HG03045 (cell line): Measurements from ENCODE around the gene ZBTB9.

Source experiments
- ATAC-seq: cut with Tn5 transposase; IDR thresholded peaks from one replicate; pipeline ENCODE4 v1.9.1; 2021; ENCODE audit warnings: mild to moderate bottlenecking, moderate library complexity; ENCODE audit not compliant: unreplicated experiment

ZBTB9 gene

DNA sequence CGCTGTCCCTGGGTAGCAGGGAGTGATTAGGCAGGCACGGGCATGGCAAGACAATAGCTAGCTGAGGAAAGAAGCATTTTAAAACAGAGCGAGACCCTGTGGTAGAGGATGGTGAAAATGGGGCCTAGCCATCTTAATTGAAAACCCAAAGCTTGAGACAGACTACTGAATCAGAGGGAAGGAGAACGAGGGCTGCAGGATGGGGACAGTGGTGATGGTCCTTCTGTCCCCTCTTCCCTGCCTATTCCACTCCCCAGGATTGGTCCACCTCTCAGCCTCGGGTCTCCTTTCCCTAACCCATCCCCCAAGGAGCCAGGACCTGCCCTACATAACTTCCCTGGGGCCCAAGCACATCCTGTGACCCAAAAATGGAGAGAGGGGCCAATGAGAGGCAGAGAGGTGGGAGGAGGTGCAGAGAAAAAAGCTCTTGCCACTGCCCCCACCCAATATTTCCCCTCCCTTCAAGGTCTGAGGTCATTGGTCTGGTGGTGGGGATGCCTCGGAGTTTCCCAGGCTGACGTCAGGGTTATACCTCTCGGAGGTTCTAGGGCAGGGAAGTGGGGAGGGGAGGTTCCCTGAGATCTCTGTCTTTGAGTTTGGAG, 35.6 kb upstream of the ZBTB9 start:
- no peak for ATAC-seq

DNA sequence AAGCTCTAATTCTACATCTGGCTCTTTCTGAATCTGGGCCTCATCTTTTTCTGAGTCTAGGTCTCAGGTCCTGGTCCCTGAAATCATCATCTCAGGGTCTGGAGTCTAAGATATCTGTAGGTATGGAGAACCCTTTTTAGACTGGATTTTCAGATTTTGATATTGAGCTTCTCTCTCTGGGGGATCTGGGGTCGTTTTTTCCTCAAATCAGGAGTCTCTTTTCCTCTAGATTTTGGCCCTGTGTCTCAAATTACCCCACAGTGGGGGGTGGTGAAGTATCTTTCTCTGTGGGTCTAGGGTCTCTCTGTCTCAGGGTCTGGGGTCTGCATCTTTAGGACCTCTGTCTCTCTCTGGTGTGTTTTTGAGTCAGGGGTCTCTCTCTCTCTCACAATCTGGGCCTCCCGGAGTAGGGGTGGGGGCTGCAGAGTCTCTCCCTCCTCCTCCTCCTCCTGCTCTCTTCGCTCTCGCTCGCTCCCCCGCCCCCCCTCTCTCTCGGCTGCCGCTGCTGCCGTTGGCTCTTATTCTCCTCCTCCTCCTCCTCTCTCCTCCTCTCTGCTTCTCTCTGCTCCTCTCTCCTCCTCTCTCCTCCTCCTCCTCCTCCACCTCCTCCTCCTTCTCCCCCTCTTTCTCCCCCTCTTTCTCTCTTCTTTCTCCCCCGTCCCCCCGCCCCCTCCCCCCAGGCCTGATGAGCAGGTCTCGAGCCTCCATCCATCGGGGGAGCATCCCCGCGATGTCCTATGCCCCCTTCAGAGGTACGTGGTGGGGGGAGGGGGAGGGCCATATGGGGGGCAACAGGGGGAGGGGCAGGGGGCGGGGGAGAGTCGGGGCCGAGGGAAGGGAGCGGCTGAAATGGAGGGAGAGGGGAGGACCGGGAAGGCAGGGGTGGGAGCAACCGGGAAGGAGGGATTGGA, 34.5 kb upstream of the ZBTB9 start, which contains the start of gene SYNGAP1:
Gene SYNGAP1 (plus strand): TSS at position 486 of the 911 bp plus-strand sequence. CDS start 200 bp downstream, at position 686.
- no peak for ATAC-seq

DNA sequence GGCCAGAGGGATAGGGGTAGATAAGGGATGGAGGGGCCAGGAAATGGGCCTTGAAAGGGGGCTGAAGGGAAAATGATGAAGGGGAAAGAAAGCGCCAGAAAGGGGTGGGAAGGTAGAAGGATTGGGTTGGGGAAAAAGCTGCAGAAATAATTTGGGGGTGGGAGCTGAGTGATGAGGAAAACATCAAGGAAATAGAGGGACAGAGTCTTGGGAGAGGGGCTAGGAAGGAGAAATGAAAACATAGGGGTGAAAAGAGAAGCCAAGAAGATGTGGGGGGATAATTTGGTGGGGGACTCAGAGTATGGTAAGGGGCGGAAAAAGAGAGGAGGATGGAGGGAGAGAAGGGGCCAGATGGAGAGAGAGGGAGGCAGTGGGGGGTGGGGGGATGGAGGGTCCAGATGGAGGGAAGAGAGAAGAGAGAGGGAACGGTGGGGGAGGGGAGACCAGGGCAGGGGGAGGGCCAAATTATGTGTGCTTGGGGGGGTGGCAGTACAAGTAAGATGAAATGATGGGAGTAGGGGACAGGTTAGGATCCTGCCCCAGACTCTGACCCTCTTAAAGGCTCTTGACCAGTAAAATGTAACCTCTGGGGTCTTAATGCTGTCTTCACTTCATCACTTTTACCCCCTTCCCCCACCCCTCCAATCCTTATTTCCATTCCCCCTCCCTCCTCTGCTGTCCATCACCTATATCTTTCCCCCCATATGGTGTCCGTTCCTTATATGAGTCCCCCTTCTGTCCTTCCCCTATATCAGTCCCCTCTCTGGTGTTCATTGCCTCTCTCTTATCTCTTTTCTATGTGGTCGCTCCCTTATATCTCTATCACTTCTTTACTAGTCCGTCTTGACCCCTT, 33.7 kb upstream of the ZBTB9 start:
- ATAC-seq, result no peak

DNA sequence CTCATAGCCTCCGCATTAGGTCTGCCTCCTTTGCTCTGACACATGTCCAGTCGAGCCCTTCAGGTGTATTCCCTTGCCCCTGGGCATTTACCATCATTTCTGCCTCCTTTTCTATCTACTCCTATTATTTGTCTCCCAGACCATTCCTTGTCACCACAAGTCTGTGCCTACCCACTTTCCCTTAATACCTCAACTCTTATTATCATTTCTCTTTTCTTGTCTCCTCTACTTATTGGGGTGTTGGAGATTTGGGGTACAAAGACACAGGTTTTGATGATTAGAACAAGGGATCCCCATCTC, 33.1 kb upstream of the ZBTB9 start:
- ATAC-seq, result no peak

DNA sequence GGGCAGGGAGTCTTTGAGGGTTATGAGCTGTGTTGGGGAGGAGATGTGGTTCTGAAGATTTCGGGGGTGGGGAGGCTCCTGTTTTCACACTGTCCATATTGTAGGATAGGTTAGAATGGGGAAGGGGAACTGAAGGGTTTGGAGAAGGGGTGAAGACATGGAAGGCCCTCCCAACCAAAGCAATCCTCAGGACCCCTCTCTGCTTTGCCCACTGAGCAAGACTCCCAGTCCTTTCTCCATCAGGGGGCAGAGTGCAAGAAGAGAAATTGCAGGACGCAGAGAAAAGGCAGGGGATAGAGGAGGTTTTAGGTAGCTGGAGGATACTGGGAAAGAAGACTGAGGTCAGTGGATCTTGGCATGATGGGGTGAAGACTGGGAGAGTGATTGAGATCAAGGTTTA, 30.6 kb upstream of the ZBTB9 start:
- no peak for ATAC-seq

DNA sequence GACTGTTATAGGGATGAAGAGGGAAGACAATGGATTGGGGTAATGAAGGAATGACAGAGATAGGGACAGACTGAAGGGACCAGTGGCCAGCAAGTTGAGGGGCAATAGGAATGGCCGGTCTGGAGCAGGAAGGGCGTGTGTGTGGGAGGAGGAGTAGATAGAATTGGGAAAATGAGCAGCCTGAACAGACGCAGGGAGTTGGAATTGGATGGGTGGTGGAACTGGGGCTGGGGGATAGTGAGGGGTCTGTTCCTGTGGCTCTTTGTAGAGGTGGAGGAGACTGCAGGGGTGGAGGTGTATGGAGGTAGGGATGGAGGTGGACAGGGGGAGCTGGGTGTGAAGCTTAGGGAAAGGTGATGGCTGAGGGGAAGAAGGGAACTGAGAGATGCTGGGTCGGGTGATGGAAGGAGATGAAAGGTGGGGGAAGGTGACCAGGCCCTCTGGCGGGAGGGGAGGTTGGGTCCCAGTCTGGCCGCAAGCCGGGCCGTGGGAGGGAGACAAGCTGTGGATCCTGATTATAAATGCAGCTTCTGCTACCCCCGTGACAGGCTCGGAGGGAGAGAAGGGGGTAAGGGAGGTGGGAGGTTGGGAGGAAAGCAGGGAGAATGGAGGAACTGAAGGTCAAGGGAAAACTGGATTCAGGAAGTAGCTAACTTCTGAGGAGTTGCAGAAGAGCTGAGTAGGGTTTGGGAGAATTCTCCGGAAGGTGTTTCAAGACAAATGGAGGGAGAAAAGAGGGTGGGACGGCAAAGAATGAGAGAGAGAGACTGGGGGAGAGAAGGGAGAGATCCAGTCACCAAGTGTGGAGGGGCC, 29.3 kb upstream of the ZBTB9 start:
- no peak for ATAC-seq

DNA sequence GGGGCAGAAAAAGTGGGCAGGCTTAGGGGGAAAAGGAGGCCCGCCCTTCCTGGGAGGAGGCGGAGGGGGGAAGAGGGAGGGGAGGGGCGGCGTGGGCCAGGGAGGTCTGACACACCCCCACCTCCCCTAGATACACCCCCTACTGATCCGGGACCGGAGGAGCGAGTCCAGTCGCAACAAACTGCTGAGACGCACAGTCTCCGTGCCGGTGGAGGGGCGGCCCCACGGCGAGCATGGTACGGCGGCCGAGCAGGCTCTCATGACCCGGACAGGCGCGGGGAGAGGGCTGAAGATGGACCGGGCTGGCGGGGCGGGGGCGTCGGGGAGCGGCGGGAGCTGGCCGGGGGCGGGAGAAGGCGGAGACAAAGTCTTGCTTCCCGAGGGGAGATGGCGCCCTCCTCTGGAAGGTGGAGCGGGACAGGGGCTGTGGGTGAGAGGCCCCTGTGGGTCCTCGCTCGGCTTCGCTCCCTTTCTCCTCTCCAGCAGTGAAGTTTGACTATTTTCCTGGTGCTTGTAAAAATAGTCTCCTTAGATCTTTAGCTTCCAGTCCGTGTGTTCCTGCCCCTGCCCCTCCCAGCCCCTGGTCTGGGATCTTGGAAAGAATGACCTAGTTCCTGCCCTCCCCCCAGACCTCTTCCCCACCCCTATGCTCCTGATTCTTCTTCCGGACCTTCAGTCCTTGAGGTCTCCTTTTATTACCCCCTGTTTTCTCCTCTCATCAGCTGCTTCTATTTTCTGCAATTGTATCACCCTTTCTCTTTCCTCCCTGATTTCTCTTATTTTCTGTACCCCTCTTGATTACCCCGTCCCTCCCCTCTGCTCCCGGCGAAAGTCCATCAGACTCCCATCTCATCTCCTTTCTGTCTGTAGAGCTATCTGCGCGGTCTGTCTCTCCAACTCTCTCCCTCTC, 28.5 kb upstream of the ZBTB9 start:
- ATAC-seq, result peak; percentile 49

DNA sequence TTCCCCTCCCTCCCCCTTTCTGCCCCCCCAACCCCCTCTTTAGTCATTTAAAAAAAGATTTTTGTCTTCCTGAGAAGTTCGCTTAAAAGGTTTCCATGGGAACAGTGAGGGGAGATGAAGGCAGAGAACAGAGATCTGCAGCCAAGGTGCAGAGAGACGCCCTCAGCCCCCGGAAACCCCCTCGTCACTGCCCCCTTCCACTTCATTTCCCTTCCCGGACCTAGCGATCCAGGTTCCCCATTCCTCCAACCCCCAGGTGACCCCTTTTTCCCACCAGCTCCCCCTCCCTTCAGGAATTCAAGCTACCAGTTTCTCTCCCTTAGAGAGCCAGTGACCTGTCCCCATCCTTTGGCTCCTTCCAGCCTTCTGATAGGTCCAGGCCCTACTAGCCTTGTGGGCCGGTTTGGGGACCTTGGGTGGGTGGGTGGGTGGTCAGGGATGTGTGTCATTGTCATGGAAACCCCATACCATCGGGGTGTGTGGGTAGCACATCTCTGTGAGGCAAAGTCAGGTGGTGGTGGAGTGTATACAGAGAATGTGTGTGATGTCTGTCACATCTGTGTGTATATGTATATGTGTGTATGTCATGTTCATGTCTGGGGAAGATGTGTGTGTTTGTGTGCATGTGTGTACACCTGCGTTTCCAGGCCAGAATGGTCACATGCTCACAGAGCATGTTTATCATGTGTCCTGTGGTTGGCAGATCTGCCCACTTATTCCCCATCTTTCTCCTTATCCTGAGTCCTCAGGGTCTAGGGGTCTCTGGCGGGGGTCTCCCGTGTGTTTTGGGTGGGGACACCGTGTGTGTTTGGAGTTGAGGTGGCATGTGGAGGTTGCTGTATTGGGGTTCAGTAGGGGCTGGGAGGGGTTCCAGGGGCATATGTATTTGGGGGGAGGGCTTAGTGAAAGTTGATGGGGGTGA, 27.5 kb upstream of the ZBTB9 start:
- ATAC-seq, result no peak

DNA sequence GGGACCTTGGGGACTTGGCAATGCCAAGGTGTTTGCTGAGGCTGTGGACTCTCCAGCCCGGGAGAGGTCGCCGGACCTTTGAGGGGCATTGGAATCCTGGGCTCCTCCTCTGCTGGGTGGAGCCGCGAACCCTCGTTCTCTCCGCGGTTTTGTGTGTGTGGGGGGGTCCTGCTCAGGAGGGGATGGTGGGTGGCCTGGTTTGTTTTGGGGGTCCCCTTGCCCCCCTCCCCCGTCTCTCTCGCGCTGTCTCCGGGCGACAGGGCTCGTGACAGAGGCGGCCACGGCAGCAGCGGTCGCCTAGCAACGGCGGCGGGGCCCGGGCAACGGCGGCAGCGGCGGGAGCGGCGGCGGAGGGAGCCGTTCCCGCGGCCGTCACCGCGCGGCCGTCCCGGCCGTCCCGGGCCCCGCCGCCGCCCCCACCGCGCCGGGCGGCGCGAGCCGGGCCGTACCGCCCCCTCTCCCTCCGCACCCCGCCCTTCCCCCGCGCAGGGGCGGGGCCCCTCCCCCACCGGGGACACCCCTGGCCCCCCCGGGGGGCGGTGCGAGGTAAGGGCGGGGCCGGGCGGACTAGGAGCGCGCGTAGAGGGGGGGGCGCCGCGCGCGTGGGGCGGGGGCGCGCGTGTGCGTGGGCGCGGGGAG, 26.7 kb upstream of the ZBTB9 start:
- ATAC-seq, result no peak

DNA sequence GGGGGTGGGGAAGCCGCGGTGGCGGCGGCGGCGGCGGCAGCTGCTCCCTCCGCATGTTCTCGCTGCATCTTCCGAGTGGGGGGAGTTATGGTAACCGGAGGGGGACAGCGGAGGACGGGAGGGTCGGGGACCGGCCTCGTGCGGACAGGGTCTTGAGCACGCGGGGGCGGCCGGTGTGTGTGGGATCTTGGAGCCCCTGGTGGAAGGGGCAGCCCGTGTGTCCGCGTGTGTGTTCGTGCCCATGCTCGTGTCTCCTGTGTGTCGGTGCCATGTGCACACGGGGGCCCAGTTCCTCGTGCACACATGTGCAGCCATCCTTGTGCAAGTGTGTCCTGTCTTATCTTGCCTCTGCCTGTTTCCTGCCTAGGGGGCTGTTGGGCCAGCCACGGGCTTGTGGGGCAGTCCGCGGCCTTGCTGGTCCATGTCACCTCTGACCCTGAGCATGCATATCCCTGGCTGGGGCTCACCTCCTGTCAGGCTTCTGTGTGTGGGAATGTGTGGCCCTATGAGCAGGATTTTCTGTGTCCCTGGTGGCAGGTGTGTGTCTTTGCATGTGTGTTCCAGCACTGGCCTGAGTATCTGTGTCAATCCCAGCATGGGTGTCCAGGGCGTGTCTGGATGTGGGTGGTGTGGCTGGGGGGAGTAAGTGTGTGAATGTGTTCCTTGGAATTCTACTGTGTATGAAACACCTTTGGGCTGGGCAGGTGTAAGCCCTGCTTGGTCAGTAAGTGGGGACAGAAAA, 26.0 kb upstream of the ZBTB9 start:
- ATAC-seq, result no peak

DNA sequence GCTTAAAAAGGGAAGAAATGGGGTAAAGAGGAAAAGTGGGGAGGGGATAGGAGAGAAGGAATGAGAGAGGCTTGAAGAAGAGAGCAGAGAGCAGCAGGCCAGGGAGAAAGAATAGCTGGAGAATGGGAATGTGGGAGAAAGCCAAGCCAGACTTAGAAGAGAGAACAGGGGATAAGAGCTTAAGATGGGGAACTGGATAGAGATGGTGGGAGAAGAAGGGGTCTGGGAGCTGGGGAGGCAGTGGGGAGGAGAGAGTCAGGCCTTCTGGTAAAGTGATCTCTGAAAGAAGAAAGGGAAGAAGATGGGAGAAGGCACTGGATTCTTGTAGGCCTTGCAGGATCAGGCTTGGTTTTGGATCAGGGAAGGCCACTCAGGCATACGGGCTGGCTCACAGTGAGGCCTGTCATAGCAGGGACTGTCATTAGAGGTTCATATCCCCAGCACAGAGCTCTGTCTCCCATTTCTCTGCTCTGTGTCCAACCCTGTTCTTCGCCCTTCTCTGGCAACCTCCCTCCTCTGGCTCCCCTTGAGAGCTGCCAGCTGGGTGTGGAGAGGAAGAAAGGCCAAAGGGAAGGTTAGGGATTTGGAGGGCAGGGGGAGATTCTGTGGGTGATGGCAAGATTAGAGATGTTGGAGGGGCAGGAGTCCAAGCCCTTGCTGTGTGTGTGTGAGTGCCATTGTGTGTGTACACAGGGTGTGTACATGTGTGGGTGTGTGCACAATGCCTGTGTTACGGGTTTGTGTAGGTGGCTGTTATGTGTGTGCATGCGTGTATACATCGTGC, 25.2 kb upstream of the ZBTB9 start:
- no peak for ATAC-seq

DNA sequence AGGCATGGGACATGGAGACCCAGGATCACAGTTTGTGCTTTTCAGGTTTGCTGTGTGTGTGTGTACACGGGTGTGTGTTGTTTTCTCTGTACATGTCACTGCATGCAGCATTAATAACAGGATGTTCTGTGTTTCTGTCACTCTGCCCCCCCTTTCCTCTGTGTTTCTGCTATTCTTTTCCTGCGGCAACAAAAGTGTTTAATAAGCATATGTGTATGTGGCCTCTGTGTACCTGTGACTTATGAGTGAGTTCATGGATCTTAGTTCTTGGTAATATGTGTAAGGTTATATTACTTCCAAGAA, 24.7 kb upstream of the ZBTB9 start:
- no peak for ATAC-seq

DNA sequence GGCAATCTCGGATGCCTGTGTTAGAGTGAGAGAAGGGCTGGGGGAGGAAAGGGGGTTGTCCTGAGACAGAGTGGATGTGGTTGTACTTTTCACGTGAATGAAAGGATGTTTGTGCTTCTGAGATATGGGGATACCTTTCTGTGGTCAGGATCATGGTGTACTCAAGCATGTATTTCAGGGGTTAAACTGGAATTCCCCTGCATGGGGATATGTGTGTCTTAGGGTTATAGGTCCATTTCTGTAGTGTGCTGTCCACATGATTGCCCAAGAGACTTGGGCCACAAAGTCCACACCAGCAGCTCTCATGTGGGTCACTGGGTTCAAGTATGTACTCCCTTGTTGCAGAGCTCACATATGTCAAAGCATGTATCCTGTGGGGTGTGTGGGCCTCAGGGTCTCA, 24.0 kb upstream of the ZBTB9 start:
- no peak for ATAC-seq

DNA sequence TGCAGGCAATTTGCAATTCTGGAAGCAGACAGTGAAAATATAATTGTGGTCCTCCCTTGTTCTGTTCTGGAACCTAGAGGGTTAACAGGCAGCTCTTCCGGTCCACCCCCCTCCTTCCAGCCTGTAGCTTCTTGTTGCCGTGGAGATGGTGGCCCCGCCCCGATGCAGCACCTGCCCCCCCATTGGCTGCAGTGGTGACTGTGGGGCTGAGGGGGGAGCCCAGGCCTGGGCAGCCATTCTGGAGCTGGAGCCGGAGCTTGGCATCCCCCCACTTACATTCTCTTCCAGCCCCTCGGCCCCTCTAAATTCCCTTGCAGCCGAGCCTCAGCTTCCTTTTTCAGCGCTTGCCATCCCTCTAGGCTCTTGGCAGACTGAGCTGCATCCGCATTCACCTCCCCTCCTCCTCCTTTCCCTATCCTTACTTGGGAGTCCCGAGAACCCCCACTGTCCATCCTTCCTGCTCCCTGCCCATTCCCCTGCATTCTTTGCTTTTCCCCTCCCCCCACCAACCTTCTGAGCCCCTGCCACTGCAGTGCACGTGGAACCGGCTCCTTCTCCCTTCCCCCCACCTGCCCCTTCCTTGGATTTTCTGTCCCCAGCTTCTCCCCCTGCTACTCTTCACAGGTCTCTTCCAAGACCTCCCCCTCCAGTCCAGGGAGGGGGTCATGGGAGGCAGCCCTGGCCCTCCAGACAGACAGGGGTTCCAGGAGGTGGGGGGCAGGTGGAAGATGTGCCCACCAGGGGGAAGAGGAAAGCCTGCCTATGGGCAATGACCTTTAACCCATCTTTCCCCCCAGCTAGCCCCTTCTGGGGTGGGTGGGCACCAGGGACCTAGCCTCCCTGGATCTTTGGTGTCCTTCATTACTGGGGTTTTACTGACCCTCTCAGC, 23.1 kb upstream of the ZBTB9 start:
- no peak for ATAC-seq

DNA sequence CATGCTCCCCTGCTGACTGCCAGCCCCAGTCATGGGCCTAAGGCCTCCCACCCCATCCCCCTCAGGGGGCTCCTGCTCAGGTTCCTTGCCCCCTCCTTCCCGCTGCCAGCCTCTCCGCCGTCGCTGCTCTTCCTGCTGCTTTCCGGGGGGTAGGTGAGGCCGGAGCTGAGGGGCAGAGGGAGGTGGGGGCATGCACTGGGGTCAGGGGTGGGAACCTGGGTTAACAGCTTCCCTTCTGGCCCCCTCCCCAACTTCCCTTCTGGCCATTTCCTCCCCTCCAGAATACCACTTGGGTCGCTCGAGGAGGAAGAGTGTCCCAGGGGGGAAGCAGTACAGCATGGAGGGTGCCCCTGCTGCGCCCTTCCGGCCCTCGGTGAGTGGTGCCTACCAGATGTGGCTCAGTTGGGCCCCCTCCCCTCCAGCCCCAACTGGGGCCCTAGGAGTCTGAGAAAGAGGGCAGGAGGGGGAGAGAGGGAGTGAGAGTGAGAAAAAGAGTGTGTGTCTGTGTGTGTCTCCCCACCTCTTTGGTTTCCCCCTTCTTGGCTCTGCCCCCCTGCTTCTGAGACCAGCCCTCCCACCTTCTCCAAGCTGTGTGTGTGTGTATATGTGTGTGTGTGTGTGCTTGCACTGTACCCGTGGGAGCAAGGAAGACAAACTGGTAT, 22.4 kb upstream of the ZBTB9 start:
- ATAC-seq, result no peak
